B cell (primary cell): ENCODE data around the gene ZMYND8. TPM values are rescaled to one million over a fixed set of nuclear protein-coding genes. Genes with fewer than 3 reads are reported as not detected.
"Not testable (repeated sequence)": the region's sequence is repeated elsewhere in the genome, so short reads cannot be mapped to it uniquely, and the experiment has no call there.

Experiments used
- ATAC-seq: fragments of 200-7000 bp; cut with Tn5 transposase; one replicate; pipeline ENCODE4 v1.10.0; 2021; ENCODE audit warnings: low read depth, mild to moderate bottlenecking, moderate number of reproducible peaks, moderate library complexity
- CTCF ChIA-PET: fragments of 350-600 bp; sonication (Branson Sonifier 250); formaldehyde crosslinking; loops from one replicate; lab custom pipeline; 2021; ENCODE audit warnings: antibody characterized with exemption, inconsistent platforms; lab: Charles Lee
- POLR2A ChIA-PET: fragments of 350-600 bp; sonication (Branson Sonifier 250); formaldehyde crosslinking; loops from one replicate; lab custom pipeline; 2021; ENCODE audit warnings: antibody characterized with exemption; lab: Charles Lee
- DNase-seq: peaks from one replicate; pipeline ENCODE4 v3.0.0; 2013
- H2AFZ ChIP-seq: 2 replicates; pipeline ENCODE4 v1.6.1; 2012; ENCODE audit warnings: mild to moderate bottlenecking, low read depth, low read length; ENCODE audit not compliant: insufficient read depth, poor library complexity, severe bottlenecking
- H3K27ac ChIP-seq, 2 donors: 1 replicate in 1 of 2; 2 replicates in 1 of 2; pipeline ENCODE4 v1.5.1; 2012 to 2013; ENCODE audit warnings: low read length in 2 of 2, mild to moderate bottlenecking in 2 of 2, moderate library complexity in 1 of 2
- H3K27me3 ChIP-seq, 4 experiments: fragments of 200-600 bp in 1 of 4; sonication (generic) in 1 of 4; replicated peaks in 1 of 4; 1 replicate in 2 of 4; 2 replicates in 2 of 4; pipeline versions ENCODE4 v1.6.1 to v1.7.0; 2013 to 2016; ENCODE audit warnings: low read length in 3 of 4, mild to moderate bottlenecking in 2 of 4, mixed read lengths in 1 of 4, moderate library complexity in 1 of 4; ENCODE audit not compliant: insufficient read depth in 4 of 4, control insufficient read depth in 3 of 4; ENCODE audit errors: control extremely low read depth in 1 of 4
- H3K36me3 ChIP-seq, 2 experiments: replicated peaks in 1 of 2; 1 replicate in 1 of 2; 2 replicates in 1 of 2; pipeline versions ENCODE4 v1.6.1 to v1.7.1; 2013; ENCODE audit warnings: low read length in 1 of 2; ENCODE audit not compliant: insufficient read depth in 2 of 2, control insufficient read depth in 1 of 2; ENCODE audit errors: control extremely low read depth in 1 of 2, extremely low read depth in 1 of 2
- H3K4me1 ChIP-seq, 2 donors: fragments of 200-600 bp in 1 of 2; sonication (generic) in 1 of 2; 1 replicate in 1 of 2; 2 replicates in 1 of 2; pipeline versions ENCODE4 v1.5.1 to v1.6.1; 2013 to 2017; ENCODE audit warnings: low read length in 2 of 2; ENCODE audit not compliant: control insufficient read depth in 2 of 2, insufficient read depth in 2 of 2
- H3K4me2 ChIP-seq: replicated peaks from 2 replicates; pipeline ENCODE3; 2012; ENCODE audit warnings: mild to moderate bottlenecking, low read depth, low read length; ENCODE audit not compliant: poor library complexity, severe bottlenecking
- H3K4me3 ChIP-seq, 5 experiments: fragments of 200-600 bp in 1 of 5; sonication (generic) in 1 of 5; 1 replicate in 3 of 5; 2 replicates in 2 of 5; pipeline versions ENCODE4 v1.5.1 to v1.7.0; 2011 to 2016; ENCODE audit warnings: low read length in 4 of 5, mild to moderate bottlenecking in 4 of 5, low read depth in 2 of 5, control low read depth in 1 of 5, moderate library complexity in 1 of 5; ENCODE audit not compliant: insufficient read depth in 1 of 5; ENCODE audit errors: control extremely low read depth in 1 of 5, extremely low read depth in 1 of 5
- H3K79me2 ChIP-seq: fragments of 200-600 bp; sonication (generic); one replicate; pipeline ENCODE4 v1.6.0; 2016; ENCODE audit warnings: low read length; ENCODE audit not compliant: control insufficient read depth, insufficient read depth
- H3K9ac ChIP-seq: fragments of 200-600 bp; sonication (generic); 2 replicates; pipeline ENCODE4 v1.6.1; 2017; ENCODE audit warnings: mild to moderate bottlenecking, low read length, moderate library complexity
- H3K9me3 ChIP-seq, 3 donors: one replicate each; pipeline versions ENCODE4 v1.6.1 to v1.7.1; 2013; ENCODE audit warnings: low read length in 2 of 3; ENCODE audit not compliant: control insufficient read depth in 2 of 3, insufficient read depth in 1 of 3; ENCODE audit errors: control extremely low read depth in 1 of 3
- H4K20me1 ChIP-seq: 2 replicates; pipeline ENCODE4 v1.6.0; 2012; ENCODE audit warnings: mild to moderate bottlenecking, low read length; ENCODE audit not compliant: insufficient read depth, control insufficient read depth, poor library complexity, severe bottlenecking
- H3K27ac Mint-ChIP-seq: one replicate; pipeline ENCODE4 v1.8.0; 2021; ENCODE audit warnings: mixed read lengths
- H3K27me3 Mint-ChIP-seq: one replicate; pipeline ENCODE4 v1.8.0; 2021; ENCODE audit warnings: mixed read lengths
- H3K4me1 Mint-ChIP-seq: one replicate; pipeline ENCODE4 v1.8.0; 2021; ENCODE audit warnings: mixed read lengths
- H3K4me3 Mint-ChIP-seq: one replicate; pipeline ENCODE4 v1.8.0; 2021; ENCODE audit warnings: mixed read lengths
- H3K9me3 Mint-ChIP-seq: one replicate; pipeline ENCODE4 v1.8.0; 2022; ENCODE audit warnings: mixed read lengths; ENCODE audit not compliant: insufficient read depth
- EZH2 ChIP-seq: IDR thresholded peaks from 2 replicates; pipeline ENCODE4 v1.6.1; 2012; ENCODE audit warnings: borderline replicate concordance, low read depth, mild to moderate bottlenecking, moderate library complexity, low read length; ENCODE audit not compliant: insufficient read depth, poor library complexity, severe bottlenecking
- WGBS: methylation state at CpG from one replicate; pipeline ENCODE4 v1.1.5; 2013; ENCODE audit warnings: missing lambda C conversion rate; ENCODE audit not compliant: insufficient coverage; 5-methylcytosine and 5-hydroxymethylcytosine counted together
- intact Hi-C: fragments of 100-400 bp; cut with micrococcal nuclease; formaldehyde crosslinking; loops from one replicate; pipeline ENCODE4 v1.10.0; 2022
- polyA plus RNA-seq: library from polyadenylated mRNA; depleted of rRNA; stranded (reverse); fragments of >200 nt; gene quantifications from 2 replicates; pipeline ENCODE4 v1.2.3, GENCODE V29; 2012
- total RNA-seq, 2 donors: library from RNA; stranded (reverse); fragments of 120-200 nt in 1 of 2; gene quantifications; 1 replicate in 1 of 2; 2 replicates in 1 of 2; pipeline versions ENCODE4 v1.2.3 to v1.2.4, GENCODE V29; 2013 to 2022
- TF ChIP-seq, protein P1 (sequence below): fragments of 200-600 bp; IDR thresholded peaks from one replicate; pipeline ENCODE4 v1.8.0; 2022; ENCODE audit warnings: antibody characterized with exemption, mild to moderate bottlenecking

The ZMYND8 gene
- total and polyA plus RNA-seq, 2 donors (not counting 1 experiment from before 2014, with no cell fraction given): 20.3 to 67.2 TPM

DNA sequence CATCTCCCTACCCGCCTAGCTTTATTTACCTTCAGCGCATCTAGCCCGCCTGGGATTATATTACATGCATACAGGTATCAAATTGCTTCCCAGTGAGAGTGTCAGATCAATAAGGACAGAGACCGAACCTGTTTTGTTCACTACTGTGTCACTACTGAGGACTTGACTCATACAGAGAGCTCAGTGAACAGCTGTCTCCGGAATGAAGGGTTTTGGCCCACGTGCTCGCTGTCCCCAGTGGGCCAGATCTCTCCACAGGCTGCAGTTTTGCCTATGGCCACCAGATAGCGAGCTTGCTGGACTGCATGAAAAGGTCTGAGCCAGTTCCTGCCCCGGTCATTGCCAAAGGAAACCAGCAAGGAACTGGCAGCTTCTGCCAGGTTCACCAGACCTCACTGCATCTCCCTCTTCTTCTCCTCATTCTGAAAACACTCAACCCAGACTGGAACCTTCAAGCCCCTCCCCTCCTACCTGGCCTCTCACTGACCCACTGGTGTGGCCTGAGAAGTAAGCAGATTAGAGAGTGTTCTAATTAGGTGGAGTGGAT, 150.8 kb downstream of the ZMYND8 start:
- H3K27me3 ChIP-seq: no peaks in the 10 kb centered on the region
- no peak overlapping the region for H3K27ac ChIP-seq
- H3K4me1 ChIP-seq: no peaks in the 10 kb centered on the region
- no peak overlapping the region for H3K4me3 ChIP-seq
- no peak for DNase-seq
- Mint-ChIP-seq H3K4me1 (peaks cover 5% of the 10 kb centered on the region), H3K27me3 (no peaks in the 10 kb centered on the region), H3K27ac (no peak overlapping the region), H3K4me3 (no peak overlapping the region), H3K9me3 (no peaks in the 10 kb centered on the region)
- no peak overlapping the region for H3K9ac ChIP-seq
- peak; percentile 68 for ATAC-seq
- CTCF ChIA-PET: interaction anchor here (0.9 to 2.5 kb wide), 5 partner anchors 10 to 178 kb away, joined by 3 to 12 read pairs (median 4); no protein-coding TSS in a partner anchor
- peaks cover 0 to 26% of the 10 kb centered on the region in 2 experiments for H3K36me3 ChIP-seq
- H4K20me1 ChIP-seq: no peaks in the 10 kb centered on the region
- intact Hi-C loops: no loop called here
- no peaks in the 10 kb centered on the region for H3K79me2 ChIP-seq
- WGBS: 86% methylated on average over 9 of the region's 9 CpGs
- no peak overlapping the region for H2AFZ ChIP-seq
- TF ChIP-seq EZH2: no peak
- TF ChIP-seq, protein P1, sequence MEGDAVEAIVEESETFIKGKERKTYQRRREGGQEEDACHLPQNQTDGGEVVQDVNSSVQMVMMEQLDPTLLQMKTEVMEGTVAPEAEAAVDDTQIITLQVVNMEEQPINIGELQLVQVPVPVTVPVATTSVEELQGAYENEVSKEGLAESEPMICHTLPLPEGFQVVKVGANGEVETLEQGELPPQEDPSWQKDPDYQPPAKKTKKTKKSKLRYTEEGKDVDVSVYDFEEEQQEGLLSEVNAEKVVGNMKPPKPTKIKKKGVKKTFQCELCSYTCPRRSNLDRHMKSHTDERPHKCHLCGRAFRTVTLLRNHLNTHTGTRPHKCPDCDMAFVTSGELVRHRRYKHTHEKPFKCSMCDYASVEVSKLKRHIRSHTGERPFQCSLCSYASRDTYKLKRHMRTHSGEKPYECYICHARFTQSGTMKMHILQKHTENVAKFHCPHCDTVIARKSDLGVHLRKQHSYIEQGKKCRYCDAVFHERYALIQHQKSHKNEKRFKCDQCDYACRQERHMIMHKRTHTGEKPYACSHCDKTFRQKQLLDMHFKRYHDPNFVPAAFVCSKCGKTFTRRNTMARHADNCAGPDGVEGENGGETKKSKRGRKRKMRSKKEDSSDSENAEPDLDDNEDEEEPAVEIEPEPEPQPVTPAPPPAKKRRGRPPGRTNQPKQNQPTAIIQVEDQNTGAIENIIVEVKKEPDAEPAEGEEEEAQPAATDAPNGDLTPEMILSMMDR: no peak
- H3K9me3 ChIP-seq: no peaks in the 10 kb centered on the region
- H3K4me2 ChIP-seq: no peak overlapping the region
- POLR2A ChIA-PET: no interaction called here

DNA sequence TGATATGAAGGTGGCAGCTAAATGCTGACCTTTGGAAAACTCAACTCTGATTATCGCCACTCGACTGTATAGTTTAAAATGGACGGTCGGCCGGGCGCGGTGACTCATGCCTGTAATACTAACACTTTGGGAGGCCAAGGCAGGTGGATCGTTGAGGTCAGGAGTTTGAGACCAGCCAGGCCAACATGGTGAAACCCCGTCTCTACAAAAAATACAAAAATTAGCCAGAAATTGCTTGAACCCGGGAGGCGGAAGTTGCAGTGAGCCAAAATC, 151.7 kb downstream of the ZMYND8 start:
- not testable (repeated sequence) for H3K27ac Mint-ChIP-seq
- CTCF ChIA-PET: interaction anchor here (2.4 to 2.5 kb wide), 2 partner anchors 9 to 179 kb away, joined by 11 to 12 read pairs; no protein-coding TSS in a partner anchor
- 100% methylated on average over 2 of the region's 11 CpGs for WGBS

More for the DNA sequence above, 151.7 kb downstream of the ZMYND8 start:
- H3K27ac ChIP-seq, H3K4me1 ChIP-seq, ATAC-seq, H3K27me3 Mint-ChIP-seq, DNase-seq, H3K27me3 ChIP-seq, H3K4me1 Mint-ChIP-seq, H3K9me3 Mint-ChIP-seq, POLR2A ChIA-PET, H3K4me3 ChIP-seq, H3K9me3 ChIP-seq, H3K9ac ChIP-seq, intact Hi-C loops, H3K79me2 ChIP-seq, H3K4me3 Mint-ChIP-seq, H4K20me1 ChIP-seq, H3K4me2 ChIP-seq, H2AFZ ChIP-seq: not testable (repeated sequence)
- H3K36me3 ChIP-seq: peaks cover 0 to 17% of the 10 kb centered on the region in 2 experiments
